Measurements from ENCODE around the gene P2RY13. TPM values are rescaled to one million over a fixed set of nuclear protein-coding genes. Genes with fewer than 3 reads are reported as not detected.
A peak's percentile ranks its signal among the peaks of the same experiment; 100 is the strongest.

The P2RY13 gene
- total and polyA plus RNA-seq, 9 donors = 0.38 to 1.7 (median 1.1) TPM

GRCh38 chr3:151351648-151352047 lies 22.3 kb upstream of the P2RY13 start:
- H3K36me3 ChIP-seq (ENCODE audit: control insufficient read depth, insufficient read depth, low read length) = no peaks in the 10 kb centered on the region
- H3K27ac ChIP-seq (ENCODE audit: low read length) = no peak overlapping the region
- no CpG with 5 or more reads among the region's 4 CpGs for WGBS (ENCODE audit: insufficient coverage)
- H3K27me3 ChIP-seq (ENCODE audit: control insufficient read depth, insufficient read depth, low read length) = no peaks in the 10 kb centered on the region
- no peaks in the 10 kb centered on the region for H3K4me1 ChIP-seq (ENCODE audit: control insufficient read depth, insufficient read depth, low read length)
- H3K9me3 ChIP-seq (replicated peaks; ENCODE audit: control insufficient read depth, low read depth, low read length) = no peaks in the 10 kb centered on the region
- DNase-seq = no peak
- no peak overlapping the region for H3K4me3 ChIP-seq (ENCODE audit: low read length)

- Histone ChIP-seq H3K27ac (ENCODE audit: low read length) (peak overlapping the region; percentile 13), H3K4me3 (ENCODE audit: low read length) (no peak overlapping the region), H3K27me3 (ENCODE audit: control insufficient read depth, insufficient read depth, low read length) (no peaks in the 10 kb centered on the region), H3K9me3 (replicated peaks; ENCODE audit: control insufficient read depth, low read depth, low read length) (no peaks in the 10 kb centered on the region), H3K4me1 (ENCODE audit: control insufficient read depth, insufficient read depth, low read length) (no peaks in the 10 kb centered on the region), H3K36me3 (ENCODE audit: control insufficient read depth, insufficient read depth, low read length) (no peaks in the 10 kb centered on the region)
- DNase-seq = peak; percentile 49
- no CpG with 5 or more reads among the region's 1 CpG for WGBS (ENCODE audit: insufficient coverage)
These were observed 21.9 kb upstream of the P2RY13 start for GRCh38 chr3:151351219-151351618.

- Histone ChIP-seq H3K36me3 (ENCODE audit: control insufficient read depth, insufficient read depth, low read length) (no peaks in the 10 kb centered on the region), H3K4me1 (ENCODE audit: control insufficient read depth, insufficient read depth, low read length) (no peaks in the 10 kb centered on the region), H3K27ac (ENCODE audit: low read length) (no peak overlapping the region), H3K4me3 (ENCODE audit: low read length) (no peak overlapping the region), H3K9me3 (replicated peaks; ENCODE audit: control insufficient read depth, low read depth, low read length) (no peaks in the 10 kb centered on the region), H3K27me3 (ENCODE audit: control insufficient read depth, insufficient read depth, low read length) (no peaks in the 10 kb centered on the region)
- no peak for DNase-seq
- WGBS (ENCODE audit: insufficient coverage) = no CpG with 5 or more reads among the region's 1 CpG
These were observed 21.3 kb upstream of the P2RY13 start for GRCh38 chr3:151350656-151351055.

- Histone ChIP-seq H3K27me3 (ENCODE audit: control insufficient read depth, insufficient read depth, low read length) (no peaks in the 10 kb centered on the region), H3K9me3 (replicated peaks; ENCODE audit: control insufficient read depth, low read depth, low read length) (no peaks in the 10 kb centered on the region), H3K4me3 (ENCODE audit: low read length) (no peak overlapping the region), H3K4me1 (ENCODE audit: control insufficient read depth, insufficient read depth, low read length) (no peaks in the 10 kb centered on the region), H3K27ac (ENCODE audit: low read length) (no peak overlapping the region), H3K36me3 (ENCODE audit: control insufficient read depth, insufficient read depth, low read length) (no peaks in the 10 kb centered on the region)
- peak; percentile 65 for DNase-seq
- 56% methylated on average over 3 of the region's 6 CpGs for WGBS (ENCODE audit: insufficient coverage)
These were observed 18.1 kb upstream of the P2RY13 start for GRCh38 chr3:151347432-151347831.

- WGBS (ENCODE audit: insufficient coverage) = 83% methylated on average over 1 of the region's 3 CpGs
- Histone ChIP-seq H3K27ac (ENCODE audit: low read length) (no peak overlapping the region), H3K4me3 (ENCODE audit: low read length) (no peak overlapping the region), H3K4me1 (ENCODE audit: control insufficient read depth, insufficient read depth, low read length) (no peaks in the 10 kb centered on the region), H3K27me3 (ENCODE audit: control insufficient read depth, insufficient read depth, low read length) (no peaks in the 10 kb centered on the region), H3K36me3 (ENCODE audit: control insufficient read depth, insufficient read depth, low read length) (no peaks in the 10 kb centered on the region), H3K9me3 (replicated peaks; ENCODE audit: control insufficient read depth, low read depth, low read length) (no peaks in the 10 kb centered on the region)
- peak; percentile 45 for DNase-seq
These were observed 16.9 kb upstream of the P2RY13 start for GRCh38 chr3:151346292-151346691.

- peak; percentile 89 for DNase-seq
- Histone ChIP-seq H3K27ac (ENCODE audit: low read length) (no peak overlapping the region), H3K4me1 (ENCODE audit: control insufficient read depth, insufficient read depth, low read length) (no peaks in the 10 kb centered on the region), H3K4me3 (ENCODE audit: low read length) (no peak overlapping the region), H3K36me3 (ENCODE audit: control insufficient read depth, insufficient read depth, low read length) (no peaks in the 10 kb centered on the region), H3K27me3 (ENCODE audit: control insufficient read depth, insufficient read depth, low read length) (no peaks in the 10 kb centered on the region), H3K9me3 (replicated peaks; ENCODE audit: control insufficient read depth, low read depth, low read length) (no peaks in the 10 kb centered on the region)
- 29% methylated on average over 1 of the region's 2 CpGs for WGBS (ENCODE audit: insufficient coverage)
These were observed 16.5 kb upstream of the P2RY13 start for GRCh38 chr3:151345859-151346258.

GRCh38 chr3:151331696-151332095 lies 2.3 kb upstream of the P2RY13 start:
- WGBS (ENCODE audit: insufficient coverage) = no CpG with 5 or more reads among the region's 2 CpGs
- DNase-seq = no peak
- Histone ChIP-seq H3K36me3 (ENCODE audit: control insufficient read depth, insufficient read depth, low read length) (no peaks in the 10 kb centered on the region), H3K27me3 (ENCODE audit: control insufficient read depth, insufficient read depth, low read length) (no peaks in the 10 kb centered on the region), H3K4me1 (ENCODE audit: control insufficient read depth, insufficient read depth, low read length) (no peaks in the 10 kb centered on the region), H3K27ac (ENCODE audit: low read length) (no peak overlapping the region), H3K4me3 (ENCODE audit: low read length) (no peak overlapping the region), H3K9me3 (replicated peaks; ENCODE audit: control insufficient read depth, low read depth, low read length) (no peaks in the 10 kb centered on the region)

- Histone ChIP-seq H3K4me1 (ENCODE audit: control insufficient read depth, insufficient read depth, low read length) (no peaks in the 10 kb centered on the region), H3K4me3 (ENCODE audit: low read length) (no peak overlapping the region), H3K9me3 (replicated peaks; ENCODE audit: control insufficient read depth, low read depth, low read length) (no peaks in the 10 kb centered on the region), H3K36me3 (ENCODE audit: control insufficient read depth, insufficient read depth, low read length) (no peaks in the 10 kb centered on the region), H3K27me3 (ENCODE audit: control insufficient read depth, insufficient read depth, low read length) (no peaks in the 10 kb centered on the region), H3K27ac (ENCODE audit: low read length) (no peak overlapping the region)
- DNase-seq = peak; percentile 73
These were observed 1.6 kb upstream of the P2RY13 start for GRCh38 chr3:151330899-151331298.

- DNase-seq = peak; percentile 10
- no peaks in the 10 kb centered on the region for H3K36me3 ChIP-seq (ENCODE audit: control insufficient read depth, insufficient read depth, low read length)
- 100% methylated on average over 2 of the region's 4 CpGs for WGBS (ENCODE audit: insufficient coverage)
- no peak overlapping the region for H3K4me3 ChIP-seq (ENCODE audit: low read length)
- H3K27me3 ChIP-seq (ENCODE audit: control insufficient read depth, insufficient read depth, low read length) = no peaks in the 10 kb centered on the region
- no peaks in the 10 kb centered on the region for H3K9me3 ChIP-seq (replicated peaks; ENCODE audit: control insufficient read depth, low read depth, low read length)
- H3K4me1 ChIP-seq (ENCODE audit: control insufficient read depth, insufficient read depth, low read length) = no peaks in the 10 kb centered on the region
- H3K27ac ChIP-seq (ENCODE audit: low read length) = no peak overlapping the region
These were observed 1.0 kb upstream of the P2RY13 start for GRCh38 chr3:151330379-151330778.

GRCh38 chr3:151328298-151328995 lies 902 bp downstream of the P2RY13 start:
- Histone ChIP-seq H3K9me3 (replicated peaks; ENCODE audit: control insufficient read depth, low read depth, low read length) (no peaks in the 10 kb centered on the region), H3K27me3 (ENCODE audit: control insufficient read depth, insufficient read depth, low read length) (no peaks in the 10 kb centered on the region), H3K27ac (ENCODE audit: low read length) (no peak overlapping the region), H3K4me3 (ENCODE audit: low read length) (no peak overlapping the region), H3K36me3 (ENCODE audit: control insufficient read depth, insufficient read depth, low read length) (no peaks in the 10 kb centered on the region), H3K4me1 (ENCODE audit: control insufficient read depth, insufficient read depth, low read length) (no peaks in the 10 kb centered on the region)
- 69% methylated on average over 6 of the region's 10 CpGs for WGBS (ENCODE audit: insufficient coverage)
- peak; percentile 32 for DNase-seq

All from muscle of leg (tissue), 11 donors.